Transverse colon (tissue), 4 donors: ENCODE results near the gene MRO. TPM values are rescaled to one million over a fixed set of nuclear protein-coding genes. Genes with fewer than 3 reads are reported as not detected.

Experiments
- DNase-seq: peaks from one replicate; pipeline ENCODE4 v3.0.0-alpha.2; 2019
- H3K27ac ChIP-seq, 4 donors: fragments of 200-600 bp; sonication (generic); 2 replicates each; pipeline ENCODE4 v1.5.1; 2016 to 2018; ENCODE audit warnings: inconsistent platforms in 4 of 4
- H3K27me3 ChIP-seq: fragments of 200-600 bp; sonication (generic); 2 replicates; pipeline ENCODE4 v1.5.1; 2017; ENCODE audit warnings: inconsistent platforms
- H3K36me3 ChIP-seq, 4 donors: fragments of 200-600 bp; sonication (generic); 2 replicates each; pipeline ENCODE4 v1.5.1; 2017 to 2019; ENCODE audit warnings: inconsistent platforms in 4 of 4
- H3K4me1 ChIP-seq, 4 donors: fragments of 200-600 bp; sonication (generic); 2 replicates each; pipeline ENCODE4 v1.5.1; 2017 to 2020; ENCODE audit warnings: inconsistent platforms in 4 of 4
- H3K4me3 ChIP-seq, 4 donors: fragments of 200-600 bp; sonication (generic); 1 replicate in 1 of 4; 2 replicates in 3 of 4; pipeline versions ENCODE4 v1.5.1 to v1.6.1; 2017 to 2019; ENCODE audit warnings: inconsistent platforms in 4 of 4
- H3K9me3 ChIP-seq, 2 donors: fragments of 200-600 bp; sonication (generic); 2 replicates each; pipeline ENCODE4 v1.5.1; 2017 to 2019; ENCODE audit warnings: inconsistent platforms in 2 of 2
- CTCF ChIP-seq, 5 experiments: fragments of 200-600 bp in 3 of 5; fragments of 450-650 bp in 2 of 5; sonication (generic) in 3 of 5; IDR thresholded peaks; 1 replicate in 2 of 5; 2 replicates in 3 of 5; pipeline ENCODE4 v1.5.1; 2016 to 2017; ENCODE audit warnings: antibody characterized with exemption in 5 of 5, inconsistent platforms in 3 of 5, mild to moderate bottlenecking in 2 of 5, moderate library complexity in 1 of 5
- EP300 ChIP-seq: sonication (generic); formaldehyde crosslinking; IDR thresholded peaks from one replicate; pipeline ENCODE4 v1.6.1; 2017; ENCODE audit warnings: antibody characterized with exemption, low read depth
- POLR2A ChIP-seq: fragments of 450-650 bp; IDR thresholded peaks from one replicate; pipeline ENCODE4 v1.6.1; 2016; ENCODE audit warnings: antibody characterized with exemption, mild to moderate bottlenecking, moderate library complexity
- POLR2AphosphoS5 ChIP-seq, 3 donors: sonication (generic); formaldehyde crosslinking; IDR thresholded peaks; one replicate each; pipeline ENCODE4 v1.6.1; 2016; ENCODE audit warnings: antibody characterized with exemption in 3 of 3
- WGBS, 2 donors: methylation state at CpG; one replicate each; pipeline ENCODE4 v1.1.5; 2018; ENCODE audit warnings: low coverage in 1 of 2; 5-methylcytosine and 5-hydroxymethylcytosine counted together
- in situ Hi-C, 4 donors: fragments of 200-750 bp; cut with MboI; loops; one replicate each; pipeline versions ENCODE4 v1.15.0 to v1.15.1; 2017; ENCODE audit warnings: low sequenced_read_pairs in 3 of 4, low pct_ligation_motif_present in 1 of 4, low pct_unique_long_range_greater_than_20kb in 1 of 4
- intact Hi-C: fragments of 100-400 bp; cut with DNase I; formaldehyde crosslinking; loops from one replicate; pipeline ENCODE4 v1.15.1; 2023; ENCODE audit warnings: low total_unique reads
- total RNA-seq, 4 donors: library from RNA; depleted of rRNA; stranded (reverse); fragments of >200 nt; gene quantifications; one replicate each; pipeline ENCODE4 v1.1.0, GENCODE V29; 2016

The MRO gene
- total RNA-seq, 4 donors from 2014 or later = 0.16 to 0.27 TPM; not detected in 2

GRCh38 chr18:50825621-50826020 lies 5.8 kb upstream of the MRO start:
- no peak for DNase-seq
- H3K4me3 ChIP-seq = no peak overlapping the region
- H3K9me3 ChIP-seq = no peaks in the 10 kb centered on the region
- intact Hi-C loops = loop anchor here (10.0 kb wide), 1 partner anchor 209 kb away; the partner anchor contains the start of gene SMAD4
- 75 to 89% methylated on average over 2 of the region's 2 CpGs for WGBS, 2 donors
- no peaks in the 10 kb centered on the region for H3K36me3 ChIP-seq
- peak overlapping the region in 2 of 4 donors; percentile 33 to 50 for H3K27ac ChIP-seq
- H3K27me3 ChIP-seq = no peaks in the 10 kb centered on the region
- TF ChIP-seq EP300 = no peak
- TF ChIP-seq POLR2AphosphoS5 (IDR thresholded peaks at IDR 0.05) = no peak
- no peak for TF ChIP-seq POLR2A
- TF ChIP-seq CTCF (IDR thresholded peaks at IDR 0.05) = no peak
- H3K4me1 ChIP-seq = peaks cover 0 to 48% (median 14%) of the 10 kb centered on the region in 4 donors
- in situ Hi-C loops = no loop called here

GRCh38 chr18:50822756-50823155 lies 2.9 kb upstream of the MRO start:
- Histone ChIP-seq H3K9me3 (no peaks in the 10 kb centered on the region), H3K36me3 (no peaks in the 10 kb centered on the region), H3K27ac (no peak overlapping the region), H3K27me3 (no peaks in the 10 kb centered on the region), H3K4me1 (peaks cover 8 to 50% (median 29%) of the 10 kb centered on the region in 4 donors), H3K4me3 (no peak overlapping the region)
- intact Hi-C loops (loop anchor here (10.0 kb wide), 1 partner anchor 212 kb away; the partner anchor contains the start of gene SMAD4), in situ Hi-C loops (loop anchor here in 2 of 4 donors (25.0 kb wide), 1 partner anchor 215 kb away; the partner anchor contains the start of gene SMAD4 (in 2 of the 2))
- no peak for DNase-seq
- no peak for TF ChIP-seq CTCF (IDR thresholded peaks at IDR 0.05)
- no peak for TF ChIP-seq POLR2A
- TF ChIP-seq POLR2AphosphoS5 (IDR thresholded peaks at IDR 0.05) = no peak
- TF ChIP-seq EP300 = no peak
- WGBS, 2 donors = 87 to 92% methylated on average over 6 to 10 of the region's 10 CpGs

- no peaks in the 10 kb centered on the region for H3K36me3 ChIP-seq
- no peak for DNase-seq
- H3K4me1 ChIP-seq = peaks cover 8 to 34% (median 25%) of the 10 kb centered on the region in 4 donors
- no peak for TF ChIP-seq POLR2AphosphoS5 (IDR thresholded peaks at IDR 0.05)
- TF ChIP-seq CTCF (IDR thresholded peaks at IDR 0.05) = no peak
- no peak for TF ChIP-seq POLR2A
- TF ChIP-seq EP300 = no peak
- no peak overlapping the region for H3K4me3 ChIP-seq
- in situ Hi-C loops = loop anchor here in 2 of 4 donors (25.0 kb wide), 1 partner anchor 216 kb away; the partner anchor contains the start of gene SMAD4 (in 2 of the 2)
- H3K9me3 ChIP-seq = no peaks in the 10 kb centered on the region
- 35 to 69% methylated on average over 2 to 5 of the region's 5 CpGs for WGBS, 2 donors
- peak overlapping the region in 2 of 4 donors; percentile 9 to 34 for H3K27ac ChIP-seq
- no peaks in the 10 kb centered on the region for H3K27me3 ChIP-seq
- intact Hi-C loops = loop anchor here (10.0 kb wide), 1 partner anchor 214 kb away; the partner anchor contains the start of gene SMAD4
These were observed 1.2 kb upstream of the MRO start for GRCh38 chr18:50820901-50821520.

GRCh38 chr18:50819027-50819727 lies 639 bp downstream of the MRO start:
- in situ Hi-C loops (loop anchor here (5.0 to 25.0 kb wide), 3 partner anchors 218 to 233 kb away; partner anchors contain the start of gene SMAD4 (in 2 of the 4)), intact Hi-C loops (no loop called here)
- 15 to 29% methylated on average over 4 to 16 of the region's 16 CpGs for WGBS, 2 donors

More at GRCh38 chr18:50819027-50819727, 639 bp downstream of the MRO start:
- no peaks in the 10 kb centered on the region for H3K9me3 ChIP-seq
- H3K27me3 ChIP-seq = no peaks in the 10 kb centered on the region
- H3K4me1 ChIP-seq = peaks cover 8 to 24% (median 20%) of the 10 kb centered on the region in 4 donors
- peak overlapping the region in 1 of 4 donors; percentile 8 for H3K27ac ChIP-seq
- DNase-seq = peak; percentile 59
- no peak for TF ChIP-seq POLR2A
- TF ChIP-seq POLR2AphosphoS5 (IDR thresholded peaks at IDR 0.05) = no peak
- TF ChIP-seq CTCF (IDR thresholded peaks at IDR 0.05) = no peak
- TF ChIP-seq EP300 = no peak
- peak overlapping the region; percentile 1 to 50 (median 24) for H3K4me3 ChIP-seq
- no peaks in the 10 kb centered on the region for H3K36me3 ChIP-seq
